Hepatocyte (in vitro differentiated cells): ENCODE results near the gene TBK1.

Experiments
- EZH2phosphoT487 ChIP-seq: fragments of 200-600 bp; sonication (generic); IDR thresholded peaks from one replicate; pipeline ENCODE4 v1.6.1; 2018; ENCODE audit warnings: antibody characterized with exemption, mild to moderate bottlenecking, low read depth, moderate library complexity; ENCODE audit not compliant: unreplicated experiment, severe bottlenecking
- TF ChIP-seq, protein P1 (sequence below): fragments of 200-600 bp; sonication (generic); IDR thresholded peaks from 2 replicates; pipeline ENCODE4 v1.5.1; 2016; ENCODE audit warnings: antibody characterized with exemption, mild to moderate bottlenecking; ENCODE audit not compliant: poor library complexity

DNA sequence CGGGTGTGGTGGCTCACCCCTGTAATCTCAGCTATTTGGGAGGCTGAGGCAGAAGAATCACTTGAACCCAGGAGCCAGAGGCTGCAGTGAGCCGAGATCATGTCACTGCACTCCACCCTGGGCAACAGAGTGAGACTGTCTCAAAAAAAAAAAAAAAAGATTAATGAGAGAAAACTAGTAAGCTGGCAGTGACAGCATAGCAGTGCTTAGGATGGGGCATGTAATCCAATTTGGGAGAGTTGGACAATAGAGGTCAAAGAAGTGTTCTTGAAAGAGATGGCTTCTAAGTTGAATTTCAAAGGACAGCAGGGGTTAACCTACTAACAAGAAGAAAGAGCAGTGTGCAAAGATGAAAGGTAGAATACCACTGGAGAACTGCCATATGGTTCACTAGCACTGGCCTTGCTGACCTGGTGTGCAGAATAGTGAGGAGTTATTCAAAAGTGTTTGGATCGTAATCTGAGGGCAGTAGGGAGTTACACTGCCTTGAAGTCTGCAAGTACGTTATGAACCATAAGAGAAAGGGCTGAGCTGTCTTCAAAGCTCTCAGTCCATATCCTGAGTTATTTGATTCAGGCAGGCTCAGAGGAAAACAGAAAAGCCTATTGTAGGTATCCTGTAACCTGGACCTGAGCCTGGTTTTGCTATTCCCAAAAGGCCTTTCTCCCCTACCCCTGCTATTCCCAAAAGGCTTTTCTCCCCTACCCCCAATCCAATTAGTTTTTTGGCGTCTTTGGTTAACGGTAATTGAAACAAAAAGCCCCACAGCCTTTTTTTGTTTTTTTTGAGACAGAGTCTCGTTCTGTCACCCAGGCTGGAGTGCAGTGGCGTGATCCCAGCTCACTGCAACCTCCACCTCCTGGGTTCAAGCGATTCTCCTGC lies 44.3 kb upstream of the TBK1 start:
- TF ChIP-seq, protein P1, sequence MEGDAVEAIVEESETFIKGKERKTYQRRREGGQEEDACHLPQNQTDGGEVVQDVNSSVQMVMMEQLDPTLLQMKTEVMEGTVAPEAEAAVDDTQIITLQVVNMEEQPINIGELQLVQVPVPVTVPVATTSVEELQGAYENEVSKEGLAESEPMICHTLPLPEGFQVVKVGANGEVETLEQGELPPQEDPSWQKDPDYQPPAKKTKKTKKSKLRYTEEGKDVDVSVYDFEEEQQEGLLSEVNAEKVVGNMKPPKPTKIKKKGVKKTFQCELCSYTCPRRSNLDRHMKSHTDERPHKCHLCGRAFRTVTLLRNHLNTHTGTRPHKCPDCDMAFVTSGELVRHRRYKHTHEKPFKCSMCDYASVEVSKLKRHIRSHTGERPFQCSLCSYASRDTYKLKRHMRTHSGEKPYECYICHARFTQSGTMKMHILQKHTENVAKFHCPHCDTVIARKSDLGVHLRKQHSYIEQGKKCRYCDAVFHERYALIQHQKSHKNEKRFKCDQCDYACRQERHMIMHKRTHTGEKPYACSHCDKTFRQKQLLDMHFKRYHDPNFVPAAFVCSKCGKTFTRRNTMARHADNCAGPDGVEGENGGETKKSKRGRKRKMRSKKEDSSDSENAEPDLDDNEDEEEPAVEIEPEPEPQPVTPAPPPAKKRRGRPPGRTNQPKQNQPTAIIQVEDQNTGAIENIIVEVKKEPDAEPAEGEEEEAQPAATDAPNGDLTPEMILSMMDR: no peak
- no peak for TF ChIP-seq EZH2phosphoT487
